HG03196 (cell line): Measurements from ENCODE around the gene CPNE7.
"Not testable (repeated sequence)": the region's sequence is repeated elsewhere in the genome, so short reads cannot be mapped to it uniquely, and the experiment has no call there.

ENCODE experiments used
- ATAC-seq: cut with Tn5 transposase; IDR thresholded peaks from one replicate; pipeline ENCODE4 v1.9.1; 2021; ENCODE audit not compliant: unreplicated experiment

Gene CPNE7

GRCh38 chr16:89621136-89621697 lies 45.7 kb downstream of the CPNE7 start:
- no peak for ATAC-seq

- no peak for ATAC-seq
These were observed 46.3 kb downstream of the CPNE7 start for GRCh38 chr16:89621698-89622409.

- ATAC-seq: no peak
These were observed 48.1 kb downstream of the CPNE7 start for GRCh38 chr16:89623511-89624261.

GRCh38 chr16:89624777-89625761 lies 49.5 kb downstream of the CPNE7 start:
- no peak for ATAC-seq

GRCh38 chr16:89629827-89630610 lies 54.5 kb downstream of the CPNE7 start:
- no peak for ATAC-seq

- ATAC-seq: no peak
These were observed 57.6 kb downstream of the CPNE7 start for GRCh38 chr16:89633064-89633631.

GRCh38 chr16:89634463-89635385 lies 59.2 kb downstream of the CPNE7 start:
- not testable (repeated sequence) for ATAC-seq

GRCh38 chr16:89636663-89637062 lies 61.1 kb downstream of the CPNE7 start:
- ATAC-seq: no peak

- no peak for ATAC-seq
These were observed 61.8 kb downstream of the CPNE7 start for GRCh38 chr16:89637379-89637778.

DNA sequence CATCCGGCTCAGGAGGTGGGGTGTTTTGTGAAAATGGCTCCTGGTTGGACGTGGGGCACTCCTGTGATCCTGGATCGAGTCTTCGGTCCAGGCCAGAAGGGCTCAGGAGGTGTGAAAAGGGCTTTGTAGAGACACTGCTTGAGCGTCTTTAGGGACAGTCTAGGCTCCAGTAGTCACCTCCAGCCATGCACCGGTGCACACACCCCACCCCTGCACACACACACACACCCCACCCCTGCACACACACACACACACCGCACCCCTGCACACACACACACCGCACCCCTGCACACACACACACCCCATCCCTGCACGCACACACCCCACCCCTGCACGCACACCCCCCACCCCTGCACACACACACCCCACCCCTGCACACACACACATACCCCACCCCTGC lies 62.9 kb downstream of the CPNE7 start:
- ATAC-seq: no peak

DNA sequence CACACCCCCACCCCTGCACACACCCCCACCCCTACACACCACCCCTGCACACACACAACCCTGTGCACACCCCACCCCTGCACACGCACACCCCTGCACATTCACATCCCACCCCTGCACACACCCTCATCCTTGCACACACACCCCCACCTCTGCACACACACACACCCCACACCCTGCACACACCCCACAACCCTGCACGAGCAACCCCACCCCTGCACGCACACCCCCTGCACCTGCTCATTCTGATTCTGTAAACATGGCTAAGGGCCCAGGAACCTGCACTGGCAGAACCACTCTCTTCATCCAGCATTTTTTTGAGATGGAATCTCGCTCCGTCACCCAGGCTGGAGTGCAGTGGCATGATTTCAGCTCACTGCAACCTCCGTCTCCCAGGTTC lies 63.8 kb downstream of the CPNE7 start:
- no peak for ATAC-seq

DNA sequence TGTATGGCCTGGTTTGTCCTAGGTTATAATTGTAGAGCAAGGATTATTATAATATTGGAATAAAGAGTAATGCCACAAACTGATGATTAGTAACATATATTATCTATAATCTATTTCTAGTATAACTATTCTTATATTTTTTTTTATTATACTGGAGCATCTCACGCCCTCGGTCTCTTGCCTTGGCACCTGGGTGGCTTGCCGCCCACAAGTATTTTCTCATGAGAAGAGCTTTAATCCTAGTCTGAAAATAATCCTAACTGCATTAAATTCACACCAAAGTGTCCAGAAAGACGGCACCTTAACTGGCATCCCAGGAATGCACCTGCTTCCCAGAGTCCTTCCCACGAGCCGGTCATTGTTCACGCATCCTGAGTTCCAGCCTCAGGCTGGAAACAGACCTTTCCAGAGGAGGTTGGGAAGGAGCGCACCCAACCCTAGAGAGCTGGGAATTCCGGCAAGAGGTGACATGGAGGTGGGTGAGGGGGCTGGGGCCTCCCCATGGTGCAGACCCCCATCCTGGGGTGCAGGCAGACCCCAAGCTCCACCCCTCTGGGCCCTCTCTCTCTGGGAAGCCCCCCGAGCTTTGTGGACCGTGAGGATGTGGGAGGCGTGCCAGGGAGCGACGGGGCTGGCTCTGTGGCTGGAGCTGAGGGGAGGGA lies 66.0 kb downstream of the CPNE7 start:
- ATAC-seq: no peak

DNA sequence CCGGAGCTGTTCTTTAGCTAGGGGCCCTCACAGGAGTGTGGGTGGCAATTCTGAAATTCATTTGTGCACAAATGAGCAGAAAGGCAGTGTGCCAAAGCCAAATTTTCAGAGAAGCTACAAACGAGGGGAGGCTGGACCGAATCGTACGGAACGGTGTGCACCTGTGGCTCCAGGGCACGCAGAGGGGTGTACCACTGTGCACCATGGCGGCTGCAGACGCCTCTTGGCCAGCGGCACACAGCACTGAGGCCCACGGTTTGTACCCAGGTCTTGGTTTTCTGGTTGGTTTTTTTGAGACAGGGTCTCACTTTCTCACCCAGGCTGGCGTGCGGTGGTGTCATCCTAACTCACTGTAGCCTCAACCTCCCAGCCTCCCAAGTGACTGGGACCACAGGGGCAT lies 67.0 kb downstream of the CPNE7 start:
- ATAC-seq: no peak

DNA sequence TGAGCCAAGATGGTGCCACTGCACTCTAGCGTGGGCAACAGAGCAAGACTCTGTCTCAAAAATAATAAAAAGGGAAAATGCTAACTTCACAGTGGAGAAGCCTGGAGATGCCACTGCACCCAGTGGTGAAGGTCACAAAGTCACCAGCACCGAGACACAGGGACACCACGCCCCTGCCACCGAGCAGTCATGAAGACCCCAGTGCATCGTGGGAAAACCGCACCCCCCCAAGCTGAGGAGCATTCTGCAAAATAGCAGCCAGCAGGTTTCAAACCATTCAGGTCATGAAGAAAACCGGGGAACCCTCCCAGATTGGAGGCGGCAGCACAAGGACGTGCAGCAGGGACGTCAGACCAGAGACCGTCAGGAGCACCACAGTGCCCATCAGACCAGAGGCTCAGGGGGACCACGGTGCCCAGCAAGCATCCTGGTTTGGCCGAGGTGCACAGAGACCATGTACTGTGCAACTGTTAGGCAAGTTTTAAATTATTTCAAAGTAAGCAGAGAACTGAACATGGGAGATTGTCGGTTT lies 68.3 kb downstream of the CPNE7 start:
- ATAC-seq: no peak

DNA sequence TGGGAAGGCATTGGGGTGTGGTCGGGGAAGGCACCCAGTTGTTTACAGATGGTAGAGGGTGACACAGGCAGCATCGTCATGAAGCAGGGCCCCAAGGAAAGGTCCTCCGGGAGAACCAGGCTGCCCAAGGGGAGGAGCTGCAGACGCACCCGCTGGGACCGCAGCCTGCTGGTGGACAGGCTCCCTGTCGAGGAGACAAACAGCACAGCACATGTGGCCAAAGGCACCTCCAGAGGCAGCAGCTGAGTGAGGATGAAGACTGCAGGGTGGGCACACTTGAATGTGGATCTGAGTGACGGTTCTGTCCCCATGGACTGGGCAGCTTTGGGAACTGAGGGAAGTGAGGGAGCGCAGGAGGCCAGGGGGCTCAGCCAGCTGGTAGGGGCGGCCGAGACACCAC lies 69.6 kb downstream of the CPNE7 start:
- ATAC-seq: no peak

DNA sequence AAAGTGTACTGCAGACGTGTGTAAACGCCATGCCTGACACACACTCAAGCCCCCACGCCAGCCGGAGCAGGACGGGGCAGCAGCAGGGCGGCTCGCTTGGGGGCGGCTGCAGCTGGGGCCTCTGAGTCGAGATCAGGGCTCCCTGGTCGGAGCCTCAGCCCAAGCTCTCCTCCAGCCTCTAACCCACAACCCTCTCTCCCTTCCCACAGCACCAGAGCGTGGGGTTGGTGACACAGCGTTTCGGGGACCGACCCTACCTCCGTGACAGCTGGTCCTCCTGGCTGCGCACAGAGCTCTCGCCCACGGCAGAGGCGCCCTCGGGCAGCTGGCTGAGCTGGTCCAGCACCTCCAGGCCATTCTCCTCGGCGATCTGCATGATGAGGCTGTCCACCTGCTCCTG lies 70.7 kb downstream of the CPNE7 start:
- ATAC-seq: no peak
